Measurements from ENCODE around the gene AOPEP. TPM values are rescaled to one million over a fixed set of nuclear protein-coding genes. Genes with fewer than 3 reads are reported as not detected.

AOPEP gene
- total RNA-seq, 1 experiment from 2014 or later = 15.0 TPM

GRCh38 chr9:95109456-95109855 lies 383.0 kb downstream of the AOPEP start:
- no peak for DNase-seq

More at GRCh38 chr9:95109456-95109855, 383.0 kb downstream of the AOPEP start:
- H3K4me1 Mint-ChIP-seq = peaks cover 0 to 2% of the 10 kb centered on the region in 2 experiments; a peak in 1 of 4 replicates
- no peak overlapping the region for H4K5ac ChIP-seq (ENCODE audit: insufficient read length, low read depth, low read length)
- no peak overlapping the region for H2BK15ac ChIP-seq (ENCODE audit: low read depth, low read length)
- TF ChIP-seq, protein P1, sequence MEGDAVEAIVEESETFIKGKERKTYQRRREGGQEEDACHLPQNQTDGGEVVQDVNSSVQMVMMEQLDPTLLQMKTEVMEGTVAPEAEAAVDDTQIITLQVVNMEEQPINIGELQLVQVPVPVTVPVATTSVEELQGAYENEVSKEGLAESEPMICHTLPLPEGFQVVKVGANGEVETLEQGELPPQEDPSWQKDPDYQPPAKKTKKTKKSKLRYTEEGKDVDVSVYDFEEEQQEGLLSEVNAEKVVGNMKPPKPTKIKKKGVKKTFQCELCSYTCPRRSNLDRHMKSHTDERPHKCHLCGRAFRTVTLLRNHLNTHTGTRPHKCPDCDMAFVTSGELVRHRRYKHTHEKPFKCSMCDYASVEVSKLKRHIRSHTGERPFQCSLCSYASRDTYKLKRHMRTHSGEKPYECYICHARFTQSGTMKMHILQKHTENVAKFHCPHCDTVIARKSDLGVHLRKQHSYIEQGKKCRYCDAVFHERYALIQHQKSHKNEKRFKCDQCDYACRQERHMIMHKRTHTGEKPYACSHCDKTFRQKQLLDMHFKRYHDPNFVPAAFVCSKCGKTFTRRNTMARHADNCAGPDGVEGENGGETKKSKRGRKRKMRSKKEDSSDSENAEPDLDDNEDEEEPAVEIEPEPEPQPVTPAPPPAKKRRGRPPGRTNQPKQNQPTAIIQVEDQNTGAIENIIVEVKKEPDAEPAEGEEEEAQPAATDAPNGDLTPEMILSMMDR (conservative IDR thresholded peaks at IDR 0.05) = no peak
- H4K20me1 ChIP-seq (ENCODE audit: control insufficient read depth, insufficient read depth, insufficient read length) = no peaks in the 10 kb centered on the region
- H3K18ac ChIP-seq (ENCODE audit: insufficient read length, low read depth, low read length) = no peak overlapping the region
- no peak overlapping the region for H2BK5ac ChIP-seq (ENCODE audit: insufficient read length, low read length)
- peaks cover 0 to 7% (median 2%) of the 10 kb centered on the region in 3 experiments; a peak in 4 of 7 replicates for H3K36me3 Mint-ChIP-seq (ENCODE audit: insufficient read depth in 1 of 3, low read depth in 3 of 3)
- no peak overlapping the region for H2AFZ ChIP-seq (ENCODE audit: low read length)
- no peak overlapping the region for H2BK12ac ChIP-seq (ENCODE audit: insufficient read length, low read depth, low read length)
- H2AK5ac ChIP-seq (ENCODE audit: insufficient read length, low read length) = no peak overlapping the region
- H3K9me3 Mint-ChIP-seq = no peaks in the 10 kb centered on the region
- H3K4me2 ChIP-seq (ENCODE audit: insufficient read depth, insufficient read length, low read length) = no peak overlapping the region
- H2BK120ac ChIP-seq (ENCODE audit: low read depth, low read length, poor library complexity, severe bottlenecking) = no peak overlapping the region
- H3K27ac ChIP-seq (ENCODE audit: insufficient read length, low read depth, low read length) = no peak overlapping the region
- H3K27ac Mint-ChIP-seq = no peak overlapping the region; a peak in 1 of 7 replicates
- no peak overlapping the region for H3K23ac ChIP-seq (ENCODE audit: insufficient read length, low read depth, low read length)
- no peak overlapping the region for H4K91ac ChIP-seq (ENCODE audit: insufficient read length, low read depth, low read length)
- H4K8ac ChIP-seq (replicated peaks; ENCODE audit: insufficient read length, low read depth, low read length) = no peak overlapping the region
- no peak overlapping the region for H3K56ac ChIP-seq (ENCODE audit: insufficient read length, low read depth, low read length)
- no peaks in the 10 kb centered on the region for H3K79me1 ChIP-seq (ENCODE audit: insufficient read depth, low read depth, low read length, poor library complexity, severe bottlenecking)
- no peaks in the 10 kb centered on the region for H3K79me2 ChIP-seq (ENCODE audit: insufficient read depth, low read length)
- no CpG with 5 or more reads among the region's 8 CpGs for WGBS (ENCODE audit: extremely low coverage, insufficient read length, low lambda C conversion rate)
- no peak overlapping the region for H3K4ac ChIP-seq (ENCODE audit: low read depth, low read length)
- H3K27me3 Mint-ChIP-seq (ENCODE audit: low read depth) = no peaks in the 10 kb centered on the region
- H2BK20ac ChIP-seq (ENCODE audit: low read depth, low read length, poor library complexity, severe bottlenecking) = no peak overlapping the region
- no peaks in the 10 kb centered on the region for H3K23me2 ChIP-seq (ENCODE audit: insufficient read length, low read depth, low read length, poor library complexity, severe bottlenecking)
- no peak overlapping the region for H3K9ac ChIP-seq (ENCODE audit: extremely low read depth, insufficient read length, low read length)
- H3K27me3 ChIP-seq (ENCODE audit: insufficient read depth, low read length) = no peaks in the 10 kb centered on the region
- H3K4me1 ChIP-seq (ENCODE audit: insufficient read depth, low read length) = no peaks in the 10 kb centered on the region
- no peak overlapping the region for H3K14ac ChIP-seq (ENCODE audit: insufficient read depth, low read length)
- no peak overlapping the region for H3K4me3 Mint-ChIP-seq
- H3K9me3 ChIP-seq (ENCODE audit: control insufficient read depth, low read depth, low read length) = no peaks in the 10 kb centered on the region
- no peak overlapping the region for H3T11ph ChIP-seq (ENCODE audit: low read length)
